NOMO-1 (cell line): Measurements from ENCODE around the gene TBX15.
"Not testable (repeated sequence)": the region's sequence is repeated elsewhere in the genome, so short reads cannot be mapped to it uniquely, and the experiment has no call there.

Experiments
- DNase-seq, 2 experiments: peaks; one replicate each; lab custom pipeline; 2025; ENCODE audit not compliant: unreplicated experiment in 2 of 2; lab: John Stamatoyannopoulos, UW

Gene TBX15

DNA sequence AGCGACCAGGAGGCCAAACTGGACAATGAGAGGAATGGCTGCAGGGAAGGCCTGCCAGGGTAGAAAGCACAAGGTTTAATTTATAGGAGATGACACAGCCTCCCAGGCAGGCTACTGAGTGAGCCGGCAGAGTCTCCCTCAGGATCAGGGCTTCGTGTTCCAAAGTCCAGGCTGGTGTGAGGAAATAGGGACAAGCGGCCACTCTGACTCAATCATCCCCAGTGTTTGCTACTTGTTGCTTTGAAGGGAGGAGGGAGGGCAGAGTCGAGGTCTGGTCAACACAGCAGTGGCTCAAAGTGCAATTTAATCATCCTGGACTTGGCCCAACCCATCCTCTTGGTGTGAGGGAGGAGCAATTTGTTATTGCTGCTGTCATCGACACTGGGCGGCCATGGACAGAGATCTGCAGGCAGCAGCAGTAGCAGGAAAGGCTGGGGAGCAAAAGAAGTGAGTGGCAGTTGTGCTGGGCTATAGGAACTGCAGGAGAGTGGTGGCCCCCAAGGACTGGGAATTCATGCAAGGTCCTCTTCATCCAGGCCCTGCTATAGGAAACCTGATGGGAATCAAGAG is 27.5 kb downstream of the TBX15 start:
- no peak for DNase-seq

- DNase-seq = peak in 1 of 2 experiments; percentile 25
These were observed 28.0 kb downstream of the TBX15 start for GRCh38 chr1:118960026-118960561.

GRCh38 chr1:118958937-118959631 is 29.1 kb downstream of the TBX15 start:
- DNase-seq = no peak

GRCh38 chr1:118958140-118958539 is 30.0 kb downstream of the TBX15 start:
- no peak for DNase-seq

- DNase-seq = not testable (repeated sequence)
These were observed 30.6 kb downstream of the TBX15 start for GRCh38 chr1:118957579-118957978.

- no peak for DNase-seq
These were observed 33.7 kb downstream of the TBX15 start for GRCh38 chr1:118954301-118954905.

DNA sequence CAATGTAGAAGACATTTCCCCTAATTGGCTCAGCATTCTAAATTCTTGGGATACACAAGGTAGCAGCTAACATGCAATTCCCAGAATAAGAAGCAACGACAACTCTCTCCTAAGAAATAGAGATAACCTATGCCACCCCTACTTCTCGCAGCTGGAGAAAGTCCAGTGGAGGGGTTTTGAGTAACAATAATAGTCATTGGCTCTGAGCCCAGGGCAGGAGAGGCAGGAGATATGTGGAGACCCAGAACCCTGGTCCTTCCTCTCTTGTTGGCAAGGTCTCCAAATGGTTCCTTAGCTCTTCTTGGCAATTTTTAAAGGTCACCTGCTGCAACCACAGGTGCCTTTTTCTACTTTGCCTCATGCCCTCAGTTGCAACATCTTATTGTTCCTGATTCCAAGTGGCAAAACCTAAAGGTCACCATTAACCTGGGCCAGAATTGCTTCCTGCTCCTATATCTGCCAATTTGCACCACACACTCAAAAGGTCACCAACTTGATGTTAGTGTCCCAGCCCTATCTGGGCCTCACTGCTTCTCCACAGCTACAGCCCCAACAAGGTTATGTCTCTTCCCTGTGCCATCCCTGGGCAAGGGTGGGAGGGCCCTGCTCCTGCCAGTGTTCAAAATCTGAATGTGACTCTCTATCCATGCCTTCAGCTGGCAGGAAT is 36.7 kb downstream of the TBX15 start:
- no peak for DNase-seq

- DNase-seq = no peak
These were observed 38.8 kb downstream of the TBX15 start for GRCh38 chr1:118949315-118949714.

DNA sequence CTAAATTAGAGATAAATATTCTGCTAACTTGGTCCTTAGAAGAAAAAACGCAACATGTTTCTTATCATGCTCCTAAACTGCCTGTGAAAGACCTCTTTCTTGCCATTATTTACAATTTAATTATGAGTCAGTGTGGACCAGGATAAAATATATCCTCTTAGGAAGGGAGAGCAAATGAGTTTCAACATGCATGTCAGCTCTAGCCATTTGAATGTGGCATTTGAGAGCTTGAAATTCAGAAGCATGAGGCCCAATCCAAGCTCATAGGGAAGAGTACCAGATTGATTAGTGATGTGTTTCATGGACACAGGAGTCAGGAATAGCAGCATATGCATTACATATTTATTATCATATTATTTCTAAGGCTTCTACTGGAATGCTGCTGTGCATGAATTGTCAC is 39.3 kb downstream of the TBX15 start:
- DNase-seq = no peak

- no peak for DNase-seq
These were observed 39.8 kb downstream of the TBX15 start for GRCh38 chr1:118948351-118948750.

GRCh38 chr1:118947790-118948189 is 40.4 kb downstream of the TBX15 start:
- no peak for DNase-seq

DNA sequence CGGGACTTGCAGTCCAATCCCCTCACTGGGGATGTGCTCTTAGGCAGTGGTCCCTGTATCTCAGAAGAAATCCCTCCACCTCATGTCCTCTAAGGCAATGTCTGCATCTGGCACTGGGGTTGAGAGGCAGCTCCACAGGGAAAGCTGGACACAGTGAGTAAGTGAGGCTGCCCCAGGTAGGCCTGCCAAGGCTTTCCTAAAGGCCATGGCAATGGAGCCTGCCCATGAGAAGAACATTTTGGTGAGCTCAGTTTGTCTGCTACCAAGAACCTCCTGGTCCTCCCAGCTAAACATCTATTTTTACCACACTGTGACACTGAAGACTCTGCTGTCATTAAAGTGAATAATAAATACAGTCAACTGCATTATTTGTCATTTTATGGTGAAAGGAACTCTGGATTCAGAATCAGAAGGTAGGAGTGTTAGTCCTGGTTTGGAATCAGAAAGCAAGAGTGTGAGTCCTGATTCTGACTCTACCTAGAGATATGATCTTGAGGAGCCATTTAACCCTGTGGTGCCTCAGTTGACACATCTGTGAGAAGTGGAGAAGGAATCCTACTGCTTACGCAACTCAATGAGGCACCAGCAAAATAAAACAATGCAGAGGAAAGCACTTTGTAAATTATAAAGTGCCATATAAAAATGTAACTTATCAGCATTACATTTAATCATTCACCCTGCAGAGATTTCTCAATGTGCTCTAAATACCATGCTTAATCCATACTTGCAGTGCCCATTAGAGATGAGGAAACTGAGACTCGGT is 41.0 kb downstream of the TBX15 start:
- no peak for DNase-seq

DNA sequence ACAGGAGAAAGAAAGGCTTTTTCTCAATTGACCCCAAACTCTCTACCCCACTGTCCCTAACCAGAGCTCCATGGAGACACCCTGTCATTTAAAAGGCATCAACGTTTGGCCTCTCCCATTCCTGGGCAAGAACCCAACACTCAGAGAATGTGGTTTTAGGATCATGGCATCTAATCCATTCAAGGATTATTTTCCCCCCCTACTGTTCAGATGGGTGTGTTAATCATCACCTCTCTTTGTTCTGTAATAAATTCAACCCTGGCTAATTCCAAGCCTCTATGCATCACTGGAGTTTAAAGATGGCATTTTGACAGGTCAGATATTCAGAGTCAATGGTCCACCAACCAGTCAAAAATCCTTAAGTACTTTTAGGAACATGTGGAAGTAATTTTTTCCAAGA is 42.7 kb downstream of the TBX15 start:
- DNase-seq = no peak

DNA sequence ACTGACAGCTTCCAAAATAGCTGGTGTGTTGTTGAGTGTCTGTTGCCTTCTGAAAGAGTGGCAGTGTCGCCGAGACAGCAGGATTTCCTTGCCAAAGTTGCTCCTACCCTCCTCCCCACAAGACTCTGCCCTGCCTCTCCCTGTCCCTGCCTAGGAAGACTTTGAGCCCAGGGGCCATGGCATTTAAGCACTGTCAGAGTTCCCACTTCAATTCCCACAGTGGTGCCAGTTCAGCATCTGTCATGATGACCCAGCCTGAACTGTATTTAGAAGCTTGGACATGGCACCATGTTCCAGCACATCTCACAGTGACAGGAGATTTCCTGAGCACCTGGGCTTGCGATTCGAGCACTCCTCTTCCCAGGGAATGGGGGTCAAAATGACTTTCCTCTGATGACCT is 43.6 kb downstream of the TBX15 start:
- no peak for DNase-seq

GRCh38 chr1:118944133-118944532 is 44.0 kb downstream of the TBX15 start:
- DNase-seq = no peak

- no peak for DNase-seq
These were observed 47.2 kb downstream of the TBX15 start for GRCh38 chr1:118940957-118941356.

DNA sequence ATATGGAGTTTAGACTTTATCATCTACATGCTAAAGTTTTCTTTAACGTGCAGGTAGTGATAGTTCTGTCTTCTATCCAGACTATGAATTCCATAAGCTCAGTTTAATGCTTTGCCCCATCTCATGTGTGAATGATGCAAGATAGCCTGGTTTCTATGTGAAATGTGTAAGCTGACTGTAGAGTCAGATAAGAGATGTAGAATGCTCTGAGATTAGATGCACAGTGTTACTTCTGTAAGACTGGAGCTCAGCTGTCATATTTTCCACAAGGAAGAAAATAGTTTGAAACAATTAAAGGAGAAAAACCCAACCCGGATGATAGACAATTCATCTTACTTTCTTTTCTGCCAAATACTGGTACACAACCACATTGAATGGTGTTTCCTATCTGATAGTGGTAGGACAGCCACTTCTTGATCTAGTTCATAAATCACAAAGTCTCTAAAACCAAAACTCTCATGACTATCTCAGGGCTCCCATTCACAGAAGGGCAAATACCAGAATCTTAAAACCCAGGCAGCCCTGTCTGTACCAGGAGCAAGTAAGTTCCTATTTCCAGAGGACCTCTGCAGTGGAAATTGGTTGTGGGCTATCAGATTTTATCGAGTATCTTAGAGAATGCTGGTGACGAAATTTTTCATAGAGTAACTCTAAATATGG is 50.6 kb downstream of the TBX15 start:
- no peak for DNase-seq

DNA sequence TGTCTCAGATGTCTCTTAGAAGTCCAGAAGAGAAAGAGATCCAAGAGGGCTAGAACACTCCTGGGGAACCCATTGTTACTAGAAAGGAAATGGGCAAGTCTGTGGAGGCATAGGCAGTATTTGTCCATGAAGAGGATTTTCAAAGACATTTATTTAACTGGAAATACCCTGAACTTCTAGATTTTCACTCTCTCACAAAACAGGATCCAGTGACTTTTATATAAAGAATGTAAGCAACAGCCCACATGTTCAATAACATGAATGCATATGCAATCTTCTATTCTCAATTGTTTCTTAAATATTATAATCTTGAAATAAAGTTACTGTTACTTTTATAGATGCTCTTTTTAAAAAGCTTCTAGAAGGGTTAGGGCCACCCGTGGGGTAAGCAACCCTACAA is 53.4 kb downstream of the TBX15 start:
- no peak for DNase-seq

DNA sequence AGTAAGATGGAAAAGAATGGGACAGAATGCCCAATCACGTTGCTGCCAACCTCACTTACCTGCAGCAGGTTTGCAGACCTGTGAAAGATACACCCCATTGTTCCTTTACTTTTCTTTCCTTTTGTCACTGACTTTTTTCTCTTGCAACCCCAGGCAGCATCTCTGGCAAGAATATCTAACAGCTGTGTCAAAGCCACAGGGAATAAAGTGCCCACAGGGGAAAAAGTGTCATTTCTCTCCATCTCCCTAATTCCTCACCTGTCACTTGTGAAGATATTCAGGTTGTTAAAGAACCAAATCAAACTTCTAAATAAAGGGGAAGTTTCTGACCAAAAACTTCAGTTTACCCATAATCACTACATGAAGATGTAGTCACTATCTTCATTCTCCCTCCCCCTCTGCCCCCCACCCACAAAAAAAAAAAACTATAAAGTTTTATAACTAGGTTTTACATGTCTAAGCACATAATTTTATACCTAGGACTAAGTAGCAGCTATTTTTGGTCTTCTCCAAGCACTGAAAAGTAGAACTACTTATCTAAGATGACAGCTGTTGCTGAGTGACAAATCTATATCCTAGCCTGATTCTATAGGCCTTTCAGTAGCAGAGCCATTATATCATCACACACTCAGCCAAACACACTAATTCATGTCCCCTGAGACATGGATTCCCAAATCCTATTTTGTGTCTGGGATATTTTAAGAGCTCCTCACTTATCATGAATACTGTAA is 54.9 kb downstream of the TBX15 start:
- no peak for DNase-seq

DNA sequence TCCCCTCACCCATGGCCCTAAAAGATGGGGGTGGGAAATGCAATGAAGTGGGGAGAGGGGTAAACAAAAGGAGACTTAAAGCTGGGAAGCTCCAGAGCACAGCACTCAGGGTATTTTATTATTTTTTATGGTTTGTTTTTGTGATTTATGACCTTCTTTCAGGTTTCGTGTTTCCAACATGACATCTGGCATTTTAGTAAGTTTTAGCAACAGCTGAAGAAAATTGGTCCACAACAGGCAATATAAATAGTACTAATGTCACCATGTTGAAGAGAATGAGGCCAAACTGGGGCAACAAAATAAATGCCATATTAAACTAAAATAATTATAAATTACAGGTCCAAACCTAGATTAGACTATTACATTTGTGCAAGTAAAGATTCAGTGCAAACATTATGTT is 56.3 kb downstream of the TBX15 start:
- no peak for DNase-seq
